ENCODE results near the gene ABR.

DNA sequence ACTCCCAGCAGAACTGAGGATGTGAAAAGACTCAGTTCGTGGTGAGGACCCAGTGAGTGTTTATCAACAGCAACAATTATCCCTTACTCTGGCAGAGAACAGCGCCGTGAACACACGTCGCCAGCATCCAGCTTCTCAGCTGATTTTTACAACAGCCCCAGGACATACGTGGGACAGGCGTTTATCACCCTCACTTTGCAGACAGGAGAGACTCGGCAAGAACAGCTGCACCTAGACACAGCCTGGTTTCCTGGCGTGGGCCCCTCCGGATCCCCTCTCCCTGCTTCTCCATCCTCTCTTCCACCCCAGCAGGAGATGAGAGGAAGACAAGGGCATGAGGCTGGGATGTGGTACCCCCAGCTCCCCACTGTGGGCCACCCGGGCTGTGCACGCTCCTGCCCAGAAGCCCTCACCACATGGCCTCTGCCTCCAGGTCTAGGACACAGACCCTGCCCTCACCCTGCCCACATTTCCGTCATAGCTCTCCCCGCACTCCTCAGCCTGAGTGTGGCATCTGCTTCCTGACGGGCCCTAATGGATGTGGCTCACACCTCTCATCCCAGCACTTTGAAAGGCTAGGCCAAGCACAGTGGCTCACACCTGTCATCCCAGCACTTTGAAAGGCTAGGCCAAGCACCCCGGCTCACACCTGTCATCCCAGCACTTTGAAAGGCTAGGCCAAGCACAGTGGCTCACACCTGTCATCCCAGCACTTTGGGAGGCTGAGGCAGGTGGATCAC, 17.5 kb downstream of the ABR start:
- TF ChIP-seq POLR2AphosphoS5 (IDR thresholded peaks at IDR 0.05; ENCODE audit: low read depth, low read length) (no peak), POLR2A (IDR thresholded peaks at IDR 0.05; ENCODE audit: low read depth, low read length) (no peak), SPI1 (IDR thresholded peaks at IDR 0.05; ENCODE audit: low read depth, low read length) (no peak), TAF1 (IDR thresholded peaks at IDR 0.05; ENCODE audit: low read depth, low read length) (no peak)

Measured in GM12891 (cell line).